Measurements from ENCODE around the gene MANBA. TPM values are rescaled to one million over a fixed set of nuclear protein-coding genes. Genes with fewer than 3 reads are reported as not detected.

Gene MANBA
- total and polyA plus RNA-seq, 2 of the 13 experiments (the other 11 are each of a cell fraction or from before 2014, with no cell fraction given): 11.7 to 33.3 TPM

DNA sequence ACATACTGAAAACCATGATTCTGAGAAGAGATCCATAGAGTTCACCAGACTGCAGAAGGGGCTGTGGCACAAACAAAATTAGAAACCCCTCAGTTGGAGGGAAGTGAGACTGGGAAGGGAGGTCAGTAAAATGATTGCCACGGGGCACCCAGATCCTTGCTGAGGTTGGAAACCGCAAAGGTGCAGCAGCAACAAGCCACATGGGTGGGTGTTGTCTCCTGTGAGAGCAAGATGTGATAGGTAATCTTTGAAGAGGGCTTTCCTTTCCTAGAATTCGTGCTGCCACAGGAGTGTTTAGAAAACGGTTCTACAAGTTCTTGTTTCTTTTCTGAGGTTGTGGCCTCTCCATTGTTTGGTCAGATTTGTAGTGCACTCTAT is 174.1 kb downstream of the MANBA start (continued):
- TF ChIP-seq, protein P1, sequence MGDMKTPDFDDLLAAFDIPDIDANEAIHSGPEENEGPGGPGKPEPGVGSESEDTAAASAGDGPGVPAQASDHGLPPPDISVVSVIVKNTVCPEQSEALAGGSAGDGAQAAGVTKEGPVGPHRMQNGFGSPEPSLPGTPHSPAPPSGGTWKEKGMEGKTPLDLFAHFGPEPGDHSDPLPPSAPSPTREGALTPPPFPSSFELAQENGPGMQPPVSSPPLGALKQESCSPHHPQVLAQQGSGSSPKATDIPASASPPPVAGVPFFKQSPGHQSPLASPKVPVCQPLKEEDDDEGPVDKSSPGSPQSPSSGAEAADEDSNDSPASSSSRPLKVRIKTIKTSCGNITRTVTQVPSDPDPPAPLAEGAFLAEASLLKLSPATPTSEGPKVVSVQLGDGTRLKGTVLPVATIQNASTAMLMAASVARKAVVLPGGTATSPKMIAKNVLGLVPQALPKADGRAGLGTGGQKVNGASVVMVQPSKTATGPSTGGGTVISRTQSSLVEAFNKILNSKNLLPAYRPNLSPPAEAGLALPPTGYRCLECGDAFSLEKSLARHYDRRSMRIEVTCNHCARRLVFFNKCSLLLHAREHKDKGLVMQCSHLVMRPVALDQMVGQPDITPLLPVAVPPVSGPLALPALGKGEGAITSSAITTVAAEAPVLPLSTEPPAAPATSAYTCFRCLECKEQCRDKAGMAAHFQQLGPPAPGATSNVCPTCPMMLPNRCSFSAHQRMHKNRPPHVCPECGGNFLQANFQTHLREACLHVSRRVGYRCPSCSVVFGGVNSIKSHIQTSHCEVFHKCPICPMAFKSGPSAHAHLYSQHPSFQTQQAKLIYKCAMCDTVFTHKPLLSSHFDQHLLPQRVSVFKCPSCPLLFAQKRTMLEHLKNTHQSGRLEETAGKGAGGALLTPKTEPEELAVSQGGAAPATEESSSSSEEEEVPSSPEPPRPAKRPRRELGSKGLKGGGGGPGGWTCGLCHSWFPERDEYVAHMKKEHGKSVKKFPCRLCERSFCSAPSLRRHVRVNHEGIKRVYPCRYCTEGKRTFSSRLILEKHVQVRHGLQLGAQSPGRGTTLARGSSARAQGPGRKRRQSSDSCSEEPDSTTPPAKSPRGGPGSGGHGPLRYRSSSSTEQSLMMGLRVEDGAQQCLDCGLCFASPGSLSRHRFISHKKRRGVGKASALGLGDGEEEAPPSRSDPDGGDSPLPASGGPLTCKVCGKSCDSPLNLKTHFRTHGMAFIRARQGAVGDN (CRISPR knock-in tag; IDR thresholded peaks at IDR 0.05): no peak
- TF ChIP-seq CBX1 (IDR thresholded peaks at IDR 0.05; ENCODE audit: low read depth) (no peak), CEBPG (CRISPR knock-in tag; IDR thresholded peaks at IDR 0.05) (no peak), FOXA1 (IDR thresholded peaks at IDR 0.05) (no peak), FOXA1 (CRISPR knock-in tag; IDR thresholded peaks at IDR 0.05) (no peak), HOXD1 (CRISPR knock-in tag; IDR thresholded peaks at IDR 0.05) (no peak), SMAD3 (CRISPR knock-in tag; IDR thresholded peaks at IDR 0.05) (no peak)
- TF ChIP-seq, protein P2, sequence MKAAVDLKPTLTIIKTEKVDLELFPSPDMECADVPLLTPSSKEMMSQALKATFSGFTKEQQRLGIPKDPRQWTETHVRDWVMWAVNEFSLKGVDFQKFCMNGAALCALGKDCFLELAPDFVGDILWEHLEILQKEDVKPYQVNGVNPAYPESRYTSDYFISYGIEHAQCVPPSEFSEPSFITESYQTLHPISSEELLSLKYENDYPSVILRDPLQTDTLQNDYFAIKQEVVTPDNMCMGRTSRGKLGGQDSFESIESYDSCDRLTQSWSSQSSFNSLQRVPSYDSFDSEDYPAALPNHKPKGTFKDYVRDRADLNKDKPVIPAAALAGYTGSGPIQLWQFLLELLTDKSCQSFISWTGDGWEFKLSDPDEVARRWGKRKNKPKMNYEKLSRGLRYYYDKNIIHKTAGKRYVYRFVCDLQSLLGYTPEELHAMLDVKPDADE (CRISPR knock-in tag; IDR thresholded peaks at IDR 0.05): no peak

DNA sequence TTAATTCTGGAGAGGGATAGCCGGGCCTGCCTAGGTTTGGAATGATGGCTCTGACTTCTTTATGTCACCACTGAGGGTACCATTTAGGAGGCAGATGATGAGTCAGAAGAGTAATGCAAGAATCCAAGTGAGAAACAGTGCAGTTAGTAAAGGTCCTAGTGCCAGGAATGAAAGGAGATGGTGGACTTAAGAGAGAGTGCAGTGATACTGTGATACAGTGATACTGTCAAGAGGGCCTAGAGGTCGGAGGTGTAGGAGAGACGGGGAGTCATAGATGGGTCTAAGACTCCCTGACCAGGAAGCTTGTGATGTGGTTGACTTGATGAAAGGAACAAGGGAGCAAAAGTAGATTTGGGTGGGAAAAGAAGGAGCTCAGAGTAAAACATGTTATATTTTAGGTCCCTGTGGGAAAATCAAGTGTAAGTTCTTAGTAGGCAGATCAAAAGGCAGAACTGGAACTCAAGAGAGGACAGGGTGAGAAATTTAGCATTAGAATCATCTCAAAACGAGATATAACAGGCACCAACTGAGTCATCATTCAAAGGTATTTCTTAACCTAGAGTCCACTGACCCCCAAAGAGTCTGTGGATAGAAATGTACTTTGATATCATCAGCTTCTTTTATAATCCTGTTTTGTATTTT is 174.6 kb downstream of the MANBA start:
- POLR2A ChIA-PET: no interaction called here
- no peak for ATAC-seq
- intact Hi-C loops (cut with micrococcal nuclease; ENCODE audit: unreplicated experiment): no loop called here

More for the DNA sequence above, 174.6 kb downstream of the MANBA start:
- in situ Hi-C loops (cut with HindIII; ENCODE audit: extremely low pct_ligation_motif_present, low pct_unique_long_range_greater_than_20kb): no loop called here
- FAIRE-seq (no peak), DNase-seq (ENCODE audit: low spot score) (no peak)
- no peaks in the 10 kb centered on the region for H4K20me1 ChIP-seq (ENCODE audit: insufficient read depth, low read length)
- CTCF ChIA-PET (ENCODE audit: low intra/inter-chr PET ratio, low total read pairs): no interaction called here
- no peak overlapping the region for H3K4me3 ChIP-seq (replicated peaks in 1 of 3; ENCODE audit: insufficient read depth in 1 of 3, low read depth in 2 of 3, low read length in 3 of 3)
- H3K9ac ChIP-seq (ENCODE audit: insufficient read depth, low read depth, low read length): no peak overlapping the region
- H3K36me3 ChIP-seq (replicated peaks in 1 of 2; ENCODE audit: control insufficient read depth in 1 of 2, insufficient read depth in 2 of 2, low read length in 2 of 2): peaks cover 15 to 45% of the 10 kb centered on the region in 2 experiments
- H3K9me3 ChIP-seq (ENCODE audit: low read length): no peaks in the 10 kb centered on the region
- H3K79me2 ChIP-seq (ENCODE audit: insufficient read depth, low read length): no peaks in the 10 kb centered on the region
- no peaks in the 10 kb centered on the region for H3K4me1 ChIP-seq (ENCODE audit: insufficient read depth, low read length)
- no peak overlapping the region for H3K27ac ChIP-seq (ENCODE audit: extremely low read length, insufficient read depth, low read length)
- no peak overlapping the region for H3K4me2 ChIP-seq (ENCODE audit: low read depth, low read length)
- no peak overlapping the region for H2AFZ ChIP-seq (ENCODE audit: low read length)
- 96% methylated on average over 4 of the region's 4 CpGs for WGBS (ENCODE audit: low lambda C conversion rate)
- no TSS peak for BruUV-seq (replicated peaks)
- H3K27me3 ChIP-seq (ENCODE audit: control insufficient read depth in 1 of 2, insufficient read depth in 2 of 2, low read length in 2 of 2): no peaks in the 10 kb centered on the region
- TF ChIP-seq, protein P3, sequence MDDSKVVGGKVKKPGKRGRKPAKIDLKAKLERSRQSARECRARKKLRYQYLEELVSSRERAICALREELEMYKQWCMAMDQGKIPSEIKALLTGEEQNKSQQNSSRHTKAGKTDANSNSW (CRISPR knock-in tag; IDR thresholded peaks at IDR 0.05; ENCODE audit: borderline replicate concordance): no peak
- TF ChIP-seq SETDB1 (CRISPR knock-in tag; IDR thresholded peaks at IDR 0.05; ENCODE audit: borderline replicate concordance): no peak
- no peak for TF ChIP-seq NCOR1 (IDR thresholded peaks at IDR 0.05; ENCODE audit: borderline replicate concordance, low read length)
- no peak for TF ChIP-seq ZNF619 (CRISPR knock-in tag; IDR thresholded peaks at IDR 0.05)
- TF ChIP-seq, protein P4, sequence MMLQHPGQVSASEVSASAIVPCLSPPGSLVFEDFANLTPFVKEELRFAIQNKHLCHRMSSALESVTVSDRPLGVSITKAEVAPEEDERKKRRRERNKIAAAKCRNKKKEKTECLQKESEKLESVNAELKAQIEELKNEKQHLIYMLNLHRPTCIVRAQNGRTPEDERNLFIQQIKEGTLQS (CRISPR knock-in tag; IDR thresholded peaks at IDR 0.05): no peak
- TF ChIP-seq ESRRA (CRISPR knock-in tag; IDR thresholded peaks at IDR 0.05; ENCODE audit: low read depth): no peak
- no peak for TF ChIP-seq ISX (CRISPR knock-in tag; conservative IDR thresholded peaks at IDR 0.05)
